Smooth muscle cell (in vitro differentiated cells): ENCODE measurements around the gene PAPPA2. TPM values are rescaled to one million over a fixed set of nuclear protein-coding genes. Genes with fewer than 3 reads are reported as not detected.

Experiments
- DNase-seq: peaks from one replicate; lab custom pipeline; 2025; ENCODE audit not compliant: unreplicated experiment; lab: John Stamatoyannopoulos, UW
- H2AFZ ChIP-seq: fragments of 200-600 bp; sonication (generic); 2 replicates; pipeline ENCODE4 v1.6.0; 2016; ENCODE audit warnings: antibody characterized with exemption, low read depth, mild to moderate bottlenecking
- H3F3A ChIP-seq: fragments of 200-600 bp; sonication (generic); 2 replicates; pipeline ENCODE4 v1.6.0; 2017; ENCODE audit warnings: antibody characterized with exemption, low read depth
- H3K27ac ChIP-seq: fragments of 200-600 bp; sonication (generic); 2 replicates; pipeline ENCODE4 v1.5.1; 2016; ENCODE audit warnings: low read depth, mild to moderate bottlenecking
- H3K27me3 ChIP-seq: fragments of 200-600 bp; sonication (generic); 2 replicates; pipeline ENCODE4 v1.6.1; 2016; ENCODE audit warnings: low read depth, mild to moderate bottlenecking
- H3K36me3 ChIP-seq: fragments of 200-600 bp; sonication (generic); 2 replicates; pipeline ENCODE4 v1.5.1; 2016; ENCODE audit warnings: low read depth
- H3K4me1 ChIP-seq: fragments of 200-600 bp; sonication (generic); 2 replicates; pipeline ENCODE4 v1.5.1; 2016; ENCODE audit warnings: low read depth
- H3K4me2 ChIP-seq: fragments of 200-600 bp; sonication (generic); 2 replicates; pipeline ENCODE4 v1.6.0; 2016; ENCODE audit warnings: mild to moderate bottlenecking
- H3K4me3 ChIP-seq: fragments of 200-600 bp; sonication (generic); 2 replicates; pipeline ENCODE4 v1.5.1; 2016; ENCODE audit warnings: mild to moderate bottlenecking
- H3K79me2 ChIP-seq: fragments of 200-600 bp; sonication (generic); 2 replicates; pipeline ENCODE4 v1.6.0; 2016; ENCODE audit warnings: low read depth, mild to moderate bottlenecking
- H3K9ac ChIP-seq: fragments of 200-600 bp; sonication (generic); 2 replicates; pipeline ENCODE4 v1.6.0; 2016; ENCODE audit warnings: low read depth
- H3K9me3 ChIP-seq: fragments of 200-600 bp; sonication (generic); replicated peaks from 2 replicates; pipeline ENCODE4 v1.5.1; 2016; ENCODE audit warnings: low read depth
- H4K20me1 ChIP-seq: fragments of 200-600 bp; sonication (generic); 2 replicates; pipeline ENCODE4 v1.6.0; 2016; ENCODE audit warnings: low read depth
- CTCF ChIP-seq: fragments of 200-600 bp; sonication (generic); IDR thresholded peaks from 2 replicates; pipeline ENCODE4 v1.5.1; 2017; ENCODE audit warnings: borderline replicate concordance, mild to moderate bottlenecking, antibody characterized with exemption; ENCODE audit not compliant: insufficient read depth, poor library complexity, severe bottlenecking
- WGBS: methylation state at CpG from one replicate; pipeline ENCODE4 v1.1.7; 2016; ENCODE audit warnings: low lambda C conversion rate; 5-methylcytosine and 5-hydroxymethylcytosine counted together
- polyA plus RNA-seq: library from polyadenylated mRNA; unstranded; fragments of >200 nt; fragmentation: Nextera tagmentation; extraction: Ambion mirVana; gene quantifications from 2 replicates; pipeline ENCODE4 v1.2.1, GENCODE V29; 2016
- total RNA-seq: library from RNA; depleted of rRNA; stranded (reverse); fragments of >200 nt; gene quantifications from 2 replicates; pipeline ENCODE4 v1.2.3, GENCODE V29; 2014

Gene PAPPA2
- total and polyA plus RNA-seq, 2 experiments from 2014 or later: 0.03 to 0.27 TPM

GRCh38 chr1:176601348-176601747 lies 138.4 kb downstream of the PAPPA2 start:
- no peak overlapping the region for H2AFZ ChIP-seq
- no peak for DNase-seq
- TF ChIP-seq CTCF: no peak
- no peak overlapping the region for H3K9ac ChIP-seq
- no peak overlapping the region for H3K27ac ChIP-seq
- H3K4me1 ChIP-seq: no peaks in the 10 kb centered on the region
- H3K79me2 ChIP-seq: no peaks in the 10 kb centered on the region
- H3K4me3 ChIP-seq: no peak overlapping the region
- H4K20me1 ChIP-seq: no peaks in the 10 kb centered on the region
- H3K4me2 ChIP-seq: no peak overlapping the region
- H3K27me3 ChIP-seq: peaks cover 9% of the 10 kb centered on the region
- WGBS: 24% methylated on average over 3 of the region's 3 CpGs
- no peaks in the 10 kb centered on the region for H3K9me3 ChIP-seq
- no peaks in the 10 kb centered on the region for H3K36me3 ChIP-seq
- H3F3A ChIP-seq: peaks cover 8% of the 10 kb centered on the region

GRCh38 chr1:176602388-176603004 lies 139.5 kb downstream of the PAPPA2 start:
- 59% methylated on average over 5 of the region's 5 CpGs for WGBS

DNA sequence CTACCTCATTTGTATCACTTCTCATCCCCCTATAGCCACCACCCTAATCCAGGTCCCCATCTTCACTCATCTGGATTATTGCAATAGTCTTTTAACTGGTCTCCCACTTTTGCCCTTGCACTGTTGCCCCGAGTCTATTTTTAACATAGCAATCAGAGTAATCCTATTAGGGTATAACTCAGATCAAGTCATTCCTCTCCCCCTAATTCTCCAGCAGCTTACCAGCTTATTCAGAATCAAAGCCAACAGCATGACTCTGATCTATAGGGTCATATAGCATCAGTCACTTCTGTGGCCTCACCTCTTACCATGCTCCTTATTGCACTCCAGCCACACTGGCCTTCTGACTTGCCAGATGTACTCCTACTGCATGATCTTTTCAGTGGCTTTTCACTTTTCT lies 140.7 kb downstream of the PAPPA2 start:
- no peak overlapping the region for H3K9ac ChIP-seq
- no peaks in the 10 kb centered on the region for H3K4me1 ChIP-seq
- no peaks in the 10 kb centered on the region for H3K79me2 ChIP-seq
- no peak overlapping the region for H3K4me2 ChIP-seq
- peaks cover 8% of the 10 kb centered on the region for H3F3A ChIP-seq
- H3K27me3 ChIP-seq: peaks cover 1% of the 10 kb centered on the region
- no peaks in the 10 kb centered on the region for H3K36me3 ChIP-seq
- H2AFZ ChIP-seq: no peak overlapping the region
- no peak for TF ChIP-seq CTCF
- DNase-seq: no peak
- no peaks in the 10 kb centered on the region for H3K9me3 ChIP-seq
- H3K27ac ChIP-seq: no peak overlapping the region
- 97% methylated on average over 1 of the region's 1 CpG for WGBS
- no peaks in the 10 kb centered on the region for H4K20me1 ChIP-seq
- no peak overlapping the region for H3K4me3 ChIP-seq

More at GRCh38 chr1:176602388-176603004, 139.5 kb downstream of the PAPPA2 start:
- H4K20me1 ChIP-seq: no peaks in the 10 kb centered on the region
- H3K4me1 ChIP-seq: no peaks in the 10 kb centered on the region
- no peak overlapping the region for H3K27ac ChIP-seq
- TF ChIP-seq CTCF: no peak
- H3K27me3 ChIP-seq: peaks cover 9% of the 10 kb centered on the region
- peaks cover 8% of the 10 kb centered on the region for H3F3A ChIP-seq
- no peak for DNase-seq
- no peak overlapping the region for H2AFZ ChIP-seq
- H3K4me2 ChIP-seq: no peak overlapping the region
- no peak overlapping the region for H3K4me3 ChIP-seq
- H3K9ac ChIP-seq: no peak overlapping the region
- H3K9me3 ChIP-seq: no peaks in the 10 kb centered on the region
- H3K36me3 ChIP-seq: no peaks in the 10 kb centered on the region
- no peaks in the 10 kb centered on the region for H3K79me2 ChIP-seq

GRCh38 chr1:176604461-176604860 lies 141.5 kb downstream of the PAPPA2 start:
- Histone ChIP-seq H3K4me3 (no peak overlapping the region), H3K79me2 (no peaks in the 10 kb centered on the region), H3K27ac (no peak overlapping the region), H3K27me3 (no peaks in the 10 kb centered on the region), H3K4me1 (no peaks in the 10 kb centered on the region), H3K4me2 (no peak overlapping the region), H3K36me3 (no peaks in the 10 kb centered on the region), H4K20me1 (no peaks in the 10 kb centered on the region), H3K9me3 (no peaks in the 10 kb centered on the region), H3F3A (peaks cover 8% of the 10 kb centered on the region), H2AFZ (no peak overlapping the region), H3K9ac (no peak overlapping the region)
- no peak for TF ChIP-seq CTCF
- DNase-seq: no peak
- 51% methylated on average over 2 of the region's 2 CpGs for WGBS
